HG03066 (cell line): ENCODE measurements around the gene TMEM87A.

ENCODE experiments used
- ATAC-seq: cut with Tn5 transposase; IDR thresholded peaks from one replicate; pipeline ENCODE4 v1.9.1; 2021; ENCODE audit warnings: low read depth; ENCODE audit not compliant: unreplicated experiment

Gene TMEM87A

DNA sequence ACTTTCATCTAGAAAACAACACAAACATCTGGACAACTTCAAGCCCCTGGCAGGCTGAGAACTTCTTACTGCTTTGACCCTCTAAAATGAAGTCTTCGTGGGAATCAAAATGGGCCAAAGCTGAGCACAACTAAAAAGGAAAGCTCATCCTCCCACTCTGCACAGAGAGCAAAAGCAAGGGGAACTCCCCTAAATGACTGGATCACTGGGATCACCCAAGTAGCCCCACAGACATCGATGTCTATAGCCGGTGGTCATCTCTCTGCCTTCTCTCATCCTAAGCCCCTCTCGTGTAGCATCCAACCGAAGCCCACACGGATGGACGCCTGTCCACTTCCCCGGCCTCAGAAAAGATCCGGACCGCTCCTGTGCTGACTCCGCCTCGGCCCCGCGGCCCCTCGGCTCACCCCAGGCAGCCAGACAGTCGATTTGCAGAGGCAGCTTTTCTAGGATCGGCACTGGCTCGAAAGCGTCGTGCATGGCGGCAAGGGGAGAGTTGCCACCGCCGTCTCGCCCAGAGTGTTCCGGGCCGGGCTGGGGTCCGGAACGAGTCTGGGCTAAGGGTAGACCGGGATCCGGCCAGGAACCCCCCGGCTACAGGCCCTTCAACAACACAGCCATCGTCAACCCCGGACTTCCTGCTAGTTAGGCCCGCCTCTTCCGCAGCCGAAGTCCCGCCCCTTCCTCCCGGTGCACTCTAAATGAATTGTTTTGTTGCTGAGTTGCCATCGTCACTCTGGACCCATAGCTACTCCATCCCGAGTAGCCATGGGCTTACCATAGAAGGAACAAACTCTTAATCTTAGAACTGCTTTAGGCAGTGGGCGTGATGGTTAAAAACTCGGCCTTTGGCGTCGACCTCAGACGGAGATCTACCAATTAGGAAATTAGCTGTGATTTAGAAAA is 65.3 kb downstream of the TMEM87A start, which contains the start of gene VPS39:
VPS39 (minus strand) TSS at position 631 of the 906 bp plus-strand sequence; CDS start at position 480, 151 bp downstream.
- ATAC-seq = peak; percentile 92

DNA sequence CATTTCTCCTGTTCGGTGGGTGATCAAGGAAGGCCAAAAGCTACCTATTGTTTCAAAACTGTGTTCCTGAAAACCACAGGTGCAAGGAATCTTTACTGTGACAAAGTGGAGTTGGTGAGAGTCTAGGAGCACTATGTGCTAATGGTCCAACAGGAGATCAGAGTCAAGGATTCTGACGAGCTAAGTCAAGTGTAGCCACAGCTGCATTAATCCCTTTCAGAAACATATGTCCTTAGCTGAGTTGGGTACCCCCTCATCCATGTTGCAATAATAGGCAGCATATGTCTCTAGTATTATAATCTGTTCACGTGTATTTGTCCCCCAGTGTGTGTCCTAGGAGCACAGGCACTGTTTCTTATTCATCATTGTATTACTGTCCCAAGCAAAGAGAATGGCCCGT is 66.8 kb downstream of the TMEM87A start:
- no peak for ATAC-seq

DNA sequence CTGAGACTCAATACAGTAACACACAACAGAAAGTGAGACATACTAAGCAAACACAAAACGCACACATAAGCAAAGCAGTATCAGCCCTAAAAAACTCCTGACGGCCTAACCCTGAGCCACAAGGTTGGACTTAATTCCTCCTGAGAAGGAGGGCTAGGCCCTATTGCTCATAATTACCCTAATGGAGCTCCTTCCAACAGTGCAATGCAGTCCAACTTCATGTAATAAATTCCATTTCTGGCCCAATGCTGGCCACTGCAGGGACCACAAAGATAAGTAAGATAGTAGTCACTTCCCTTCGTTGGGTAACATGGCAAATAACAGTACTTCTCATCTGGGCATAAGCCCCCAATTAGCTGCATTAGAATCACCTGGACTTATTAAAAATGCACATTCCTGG is 69.3 kb downstream of the TMEM87A start:
- ATAC-seq = no peak

DNA sequence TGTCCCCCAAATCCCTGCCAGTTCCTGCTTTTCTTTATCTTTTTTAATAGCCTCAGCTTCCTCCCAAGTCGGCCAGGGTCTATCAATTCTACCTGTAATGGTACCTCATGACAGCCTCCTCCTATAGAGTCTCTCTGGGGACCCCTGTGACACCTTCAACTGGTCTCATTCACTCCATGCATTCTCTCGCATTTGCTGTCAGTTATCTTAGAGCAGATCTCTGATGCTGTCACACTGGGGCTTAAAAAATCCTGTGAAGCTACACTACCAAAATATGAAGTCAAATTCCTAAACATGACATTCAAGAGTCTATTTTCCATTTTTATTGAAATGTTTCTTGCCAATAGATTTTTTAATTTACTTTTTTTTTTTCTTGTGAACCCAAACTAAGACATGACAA is 70.6 kb downstream of the TMEM87A start:
- ATAC-seq = no peak

DNA sequence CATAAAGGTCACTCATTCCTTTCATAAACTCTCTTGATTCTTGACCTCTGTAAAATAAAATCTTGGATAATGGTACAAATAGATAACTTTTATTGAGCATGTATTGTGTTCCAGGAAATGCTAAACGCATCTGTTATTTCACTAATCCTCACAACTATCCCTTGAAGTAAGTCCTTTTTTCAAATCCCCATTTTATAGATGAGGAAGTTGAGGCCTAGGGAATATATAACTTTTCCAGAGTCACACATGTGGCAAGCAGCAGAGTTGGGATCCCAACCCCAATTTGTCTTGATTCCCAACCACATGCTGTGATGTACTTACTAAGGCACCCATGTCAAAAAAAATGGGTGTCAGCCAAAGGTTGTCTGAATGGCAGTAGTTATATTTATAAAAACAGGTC is 71.4 kb downstream of the TMEM87A start:
- ATAC-seq = no peak

DNA sequence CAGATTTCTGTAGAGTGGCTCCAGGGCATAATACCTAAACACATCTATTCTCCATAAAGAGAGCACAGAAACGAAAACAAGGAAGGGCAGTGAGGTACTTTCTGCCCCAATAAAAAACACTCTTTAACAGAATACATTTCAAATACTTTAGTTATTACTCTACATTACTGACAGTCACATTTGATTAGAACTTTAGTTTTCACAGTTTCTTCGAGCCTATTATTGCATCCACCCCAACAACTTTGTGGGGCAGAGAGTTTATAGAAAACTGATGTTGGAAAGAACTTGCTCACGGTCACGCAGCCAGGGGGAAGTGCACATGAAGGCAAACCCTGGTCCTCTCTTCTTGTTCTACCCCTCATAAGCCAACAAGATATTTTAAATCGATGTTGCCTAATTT is 74.1 kb downstream of the TMEM87A start:
- no peak for ATAC-seq

DNA sequence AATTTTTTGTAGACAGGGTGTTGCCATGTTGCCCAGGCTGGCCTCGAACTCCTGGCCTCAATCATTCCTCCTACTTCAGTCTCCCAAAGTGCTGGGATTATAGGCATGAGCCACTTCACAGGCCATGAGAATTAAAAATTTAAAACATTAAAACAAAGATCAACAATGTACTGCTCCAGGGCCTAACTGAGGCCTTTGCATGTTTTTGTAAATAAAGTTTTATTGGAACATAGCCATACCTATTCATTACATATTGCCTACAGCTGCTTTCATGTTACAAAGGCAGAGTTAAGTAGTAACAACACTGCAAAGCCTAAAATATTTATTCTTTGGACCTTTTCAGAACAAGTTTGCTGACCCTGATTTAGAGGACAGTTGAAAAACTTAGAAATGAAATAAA is 74.7 kb downstream of the TMEM87A start:
- ATAC-seq = no peak

DNA sequence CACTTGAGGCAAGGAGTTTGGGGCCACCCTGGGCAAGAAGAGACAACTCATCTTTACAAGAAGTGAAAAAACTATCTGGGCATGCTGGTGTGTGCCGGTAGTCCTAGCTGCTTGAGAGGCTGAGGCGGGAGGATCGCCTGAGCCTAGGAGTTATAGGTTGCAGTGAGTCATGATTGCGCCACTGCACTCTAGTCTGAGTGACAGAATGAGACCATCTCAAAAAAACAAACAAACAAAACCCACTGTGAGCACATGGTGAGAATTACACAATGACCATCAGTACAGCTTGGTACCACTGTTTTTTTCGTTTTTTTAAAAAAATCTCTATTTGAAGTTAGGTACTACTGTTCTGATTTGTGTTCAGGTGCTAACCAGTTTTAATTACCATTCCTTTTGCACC is 78.7 kb downstream of the TMEM87A start:
- no peak for ATAC-seq

DNA sequence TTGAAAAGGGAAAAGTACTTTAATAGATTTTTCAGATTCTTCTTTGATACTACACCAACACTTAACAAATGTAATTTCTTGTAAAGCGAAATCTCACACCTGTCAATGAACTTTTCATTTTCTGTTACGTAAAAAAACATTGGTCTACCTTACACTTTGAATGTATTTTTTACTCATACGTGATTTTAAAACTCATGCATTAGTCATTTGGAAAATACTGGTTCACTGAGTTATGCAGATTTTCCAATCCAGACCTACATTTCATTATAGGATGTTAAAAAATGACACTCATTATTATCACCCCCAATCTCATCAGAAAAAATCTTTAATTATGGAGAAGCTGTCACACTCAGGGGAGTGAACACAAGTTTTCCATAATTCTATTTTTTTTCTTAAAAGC is 79.8 kb downstream of the TMEM87A start:
- no peak for ATAC-seq

DNA sequence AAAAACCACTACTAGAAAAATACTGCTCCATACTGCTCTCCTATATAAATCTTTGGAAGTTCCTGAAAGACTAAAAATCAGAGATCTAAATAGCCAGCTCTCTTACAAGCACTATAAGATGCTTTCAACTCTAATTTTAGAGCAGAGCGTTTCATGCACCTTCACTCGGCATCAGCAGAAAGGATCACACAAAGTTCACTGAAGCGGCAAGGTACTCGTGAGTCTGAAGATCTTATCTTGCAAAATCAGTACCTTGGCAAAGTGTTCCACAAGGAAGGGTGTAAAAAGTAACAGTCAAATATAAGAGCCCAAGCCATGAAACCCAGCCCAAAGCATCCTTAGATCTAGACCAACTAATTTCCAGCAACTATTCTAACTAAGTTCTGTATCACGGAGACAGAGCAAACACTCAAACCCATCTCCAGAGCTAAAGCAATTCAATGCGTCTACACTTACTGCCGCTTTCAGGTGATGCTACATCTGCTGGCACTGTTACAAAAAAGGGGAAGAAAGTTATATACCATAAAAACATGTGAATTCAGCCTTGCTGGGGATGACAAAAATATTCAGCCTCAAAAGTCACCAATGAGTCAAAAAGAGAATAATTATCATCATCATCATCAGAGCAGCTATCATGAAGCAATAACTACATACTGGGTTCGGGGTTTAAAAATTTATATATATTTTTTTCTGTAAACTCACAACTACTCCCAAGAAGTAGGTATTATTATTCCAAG is 81.5 kb downstream of the TMEM87A start:
- no peak for ATAC-seq

DNA sequence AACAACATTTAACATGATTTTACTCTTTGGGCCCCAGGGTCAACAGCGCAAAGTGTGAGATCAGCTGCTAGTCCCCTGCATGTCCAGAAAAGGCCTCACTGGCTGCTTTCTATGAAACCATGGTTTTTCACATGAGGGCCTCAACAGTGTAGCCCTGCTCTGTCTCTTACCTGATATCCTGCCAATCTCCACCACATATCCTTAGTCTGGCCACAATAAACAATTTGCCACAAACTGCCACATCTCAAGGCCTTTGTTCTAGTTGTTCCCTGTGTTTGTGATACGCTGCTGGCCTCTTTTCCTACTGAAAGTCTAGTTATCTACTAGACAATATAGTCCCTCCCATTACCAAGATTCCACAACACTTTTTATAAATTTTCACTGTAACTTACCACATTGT is 82.9 kb downstream of the TMEM87A start:
- ATAC-seq = no peak

DNA sequence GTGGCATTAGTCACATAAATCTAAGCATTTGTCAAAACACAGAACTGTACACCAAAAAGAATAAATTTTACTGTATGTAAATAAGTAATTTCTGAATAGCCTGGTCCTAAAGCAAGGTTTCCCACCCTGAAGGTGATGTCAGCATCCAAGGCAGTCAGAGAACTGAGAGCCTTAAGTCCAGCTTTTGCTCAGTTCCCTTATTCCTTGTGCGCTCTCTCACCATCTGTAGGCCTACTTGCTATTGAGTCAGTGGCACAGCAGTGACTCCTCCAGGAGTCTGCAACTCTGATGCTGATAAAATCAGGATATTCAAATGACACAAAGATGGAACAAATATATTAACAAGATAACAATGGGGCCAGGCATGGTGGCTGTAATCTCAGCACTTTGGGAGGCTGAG is 87.4 kb downstream of the TMEM87A start:
- no peak for ATAC-seq

DNA sequence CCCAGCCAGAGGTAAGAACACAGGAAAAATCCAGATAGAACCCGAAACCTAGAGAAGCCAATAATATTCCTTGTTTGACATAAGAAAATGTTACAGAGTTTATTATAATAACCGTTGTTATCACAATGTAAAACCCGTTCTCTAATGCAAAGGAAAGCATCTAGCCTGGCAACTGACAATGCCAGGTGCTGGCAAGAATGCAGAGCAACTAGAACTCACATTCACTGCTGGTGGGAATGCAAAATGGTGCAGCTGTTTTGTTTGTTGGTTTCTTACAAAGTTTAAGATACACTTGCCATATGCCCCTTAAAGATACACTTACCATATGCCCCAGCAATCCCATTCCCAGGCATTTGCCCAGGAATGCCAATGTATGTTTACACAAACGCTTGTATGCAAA is 88.5 kb downstream of the TMEM87A start:
- ATAC-seq = no peak

DNA sequence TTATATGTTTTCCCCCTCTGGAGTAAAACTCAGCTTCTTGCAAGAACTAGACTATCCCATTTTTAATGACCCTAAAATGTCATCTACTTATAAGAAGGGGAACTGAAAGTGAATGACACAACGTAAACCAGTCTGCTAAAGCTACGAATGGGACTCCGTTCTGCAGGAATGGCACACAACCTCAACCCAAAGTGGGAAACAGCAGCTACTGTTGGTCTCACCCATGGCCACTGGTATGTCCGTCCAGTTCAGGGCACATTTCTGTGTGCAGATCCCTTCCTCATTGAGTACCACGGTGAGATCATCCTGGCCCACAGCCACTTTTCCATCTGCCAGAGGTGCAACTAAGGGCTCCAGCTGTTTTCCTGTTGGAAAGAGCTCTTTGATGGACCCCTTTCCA is 88.9 kb downstream of the TMEM87A start:
- ATAC-seq = no peak

DNA sequence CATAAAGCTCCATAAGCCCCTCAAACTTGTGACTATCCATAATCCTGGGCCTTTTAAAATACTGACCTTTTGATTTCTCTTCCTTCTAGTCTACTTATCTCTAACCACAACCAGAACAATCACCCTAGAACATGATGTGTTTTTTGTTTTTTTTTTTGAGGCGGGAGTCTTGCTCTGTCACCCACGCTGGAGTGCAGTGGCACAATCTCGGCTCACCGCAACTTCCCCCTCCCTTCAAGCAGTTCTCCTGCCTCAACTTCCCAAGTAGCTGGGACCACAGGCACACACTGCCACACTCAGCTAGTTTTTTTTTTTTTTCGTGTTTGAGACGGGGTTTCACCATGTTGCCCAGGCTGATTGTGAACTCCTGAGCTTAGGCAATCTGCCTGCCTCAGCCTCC is 90.3 kb downstream of the TMEM87A start:
- no peak for ATAC-seq

DNA sequence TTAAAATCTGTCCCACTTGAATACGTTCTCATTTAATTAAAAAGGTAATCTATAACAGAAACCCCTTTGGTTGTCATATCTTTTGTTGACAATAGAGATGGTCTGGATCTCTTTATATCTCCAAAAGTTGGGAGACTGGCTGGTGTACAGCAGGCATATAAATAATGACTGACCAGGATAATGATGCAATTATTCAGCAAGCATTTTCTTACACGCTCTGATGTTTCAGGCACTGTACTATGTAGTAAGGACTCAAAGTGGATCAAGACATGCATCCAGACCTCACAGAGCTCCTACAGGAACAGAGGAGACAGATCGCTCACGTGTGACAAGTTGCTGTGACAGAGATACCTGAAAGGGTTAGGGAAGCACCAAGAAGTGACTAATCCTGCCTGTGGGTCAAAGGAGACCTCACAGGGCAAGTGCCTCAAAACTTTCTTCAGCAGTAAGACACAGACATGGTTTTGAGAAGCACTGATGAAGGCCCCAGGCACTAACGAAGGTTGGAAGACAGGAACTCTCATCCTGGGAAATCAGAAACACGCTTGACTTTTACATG is 90.8 kb downstream of the TMEM87A start:
- no peak for ATAC-seq

DNA sequence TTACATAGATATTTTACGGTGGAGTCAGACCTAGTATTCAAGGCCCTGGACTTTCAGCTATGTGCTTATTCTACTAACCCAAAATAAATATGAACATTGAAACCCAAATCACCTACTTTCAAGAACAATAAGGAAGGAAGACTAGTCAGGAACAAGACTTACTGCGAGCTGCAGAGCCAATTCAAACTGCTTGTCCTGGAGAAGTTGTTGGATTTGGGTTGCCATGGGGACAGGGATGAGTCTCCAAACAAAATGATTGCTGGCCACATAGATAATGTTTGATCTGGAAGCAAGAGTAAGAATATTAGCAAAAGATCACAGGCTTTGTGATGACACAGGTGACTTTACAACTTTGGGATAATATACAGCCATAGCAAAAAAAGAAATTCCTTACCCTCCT is 95.2 kb downstream of the TMEM87A start:
- ATAC-seq = no peak

DNA sequence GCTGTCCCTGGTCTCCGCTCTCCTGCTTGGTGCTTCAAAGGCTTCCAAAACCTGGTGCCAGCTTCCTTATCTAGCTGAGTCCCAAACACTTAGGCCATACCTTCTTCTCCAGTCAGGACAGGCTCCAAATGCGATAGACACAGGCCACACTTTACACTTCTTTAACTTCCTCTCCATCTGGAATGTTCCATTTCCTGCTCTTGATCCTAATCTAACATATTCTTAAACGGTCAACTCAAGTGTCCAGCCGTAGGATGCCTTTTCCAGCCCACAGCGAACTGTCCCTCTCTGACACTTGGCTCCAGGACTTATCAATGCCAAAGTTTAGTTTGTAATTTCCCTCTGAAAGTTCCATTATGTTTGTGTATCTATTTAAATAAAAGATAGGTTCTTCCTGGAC is 97.6 kb downstream of the TMEM87A start:
- ATAC-seq = no peak

DNA sequence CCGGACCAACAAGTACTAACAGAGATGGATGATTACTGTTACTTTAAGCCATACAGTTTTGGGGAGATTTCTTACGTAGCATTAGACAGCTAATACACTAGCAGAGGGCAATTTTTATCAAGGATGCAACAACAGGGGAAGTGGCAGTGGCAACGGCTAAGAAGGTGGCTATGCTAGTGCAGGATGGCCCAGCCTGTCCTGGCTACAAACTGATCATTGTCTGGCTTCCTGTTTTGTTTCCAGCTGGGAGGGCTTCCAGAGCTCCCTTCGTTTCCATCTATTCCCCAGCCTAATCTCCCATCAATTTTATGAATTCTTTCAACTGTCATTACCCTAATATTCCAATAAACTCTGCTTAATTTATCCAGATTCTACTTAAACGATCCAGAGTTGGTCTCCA is 100.8 kb downstream of the TMEM87A start:
- ATAC-seq = no peak

DNA sequence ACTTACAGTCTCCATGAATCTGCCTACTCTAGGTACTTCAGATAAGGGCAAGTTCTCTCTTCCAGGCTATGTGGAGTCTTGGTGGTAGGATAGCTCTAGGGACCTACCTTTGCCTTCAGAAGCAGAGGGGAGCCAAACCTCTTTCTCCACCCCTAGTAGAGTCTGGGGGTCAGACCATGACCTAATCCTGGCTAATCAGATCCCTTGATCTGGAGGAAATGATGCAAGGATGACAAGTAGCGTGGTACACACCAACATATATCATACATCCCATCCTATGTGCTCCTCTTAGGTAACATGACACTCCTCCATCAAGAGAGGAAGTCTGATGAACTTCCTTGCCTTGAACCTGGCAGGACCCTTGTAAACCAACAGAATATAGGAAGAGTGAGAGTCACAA is 101.4 kb downstream of the TMEM87A start:
- no peak for ATAC-seq

DNA sequence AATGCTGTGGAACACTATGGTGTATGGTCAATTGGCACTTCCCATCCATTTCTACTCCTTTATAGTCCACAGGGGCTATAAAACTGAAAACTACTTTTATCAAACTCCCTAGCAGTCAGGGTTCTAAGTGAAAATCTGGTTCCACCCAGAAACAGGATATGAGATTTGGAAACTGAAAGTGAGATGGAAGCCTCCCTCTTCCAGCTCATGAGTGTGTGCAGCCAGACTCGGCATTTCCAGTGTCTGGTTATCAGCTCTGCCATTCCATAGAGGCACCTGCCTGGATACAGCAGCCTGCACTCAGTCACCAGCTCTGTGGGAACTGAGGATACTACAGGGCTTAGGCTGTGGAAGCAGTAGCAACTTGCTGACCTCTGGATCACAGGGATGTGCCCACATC is 102.1 kb downstream of the TMEM87A start:
- no peak for ATAC-seq
